Heart left ventricle (tissue), 16 donors: Measurements from ENCODE around the gene LIPC. TPM values are rescaled to one million over a fixed set of nuclear protein-coding genes. Genes with fewer than 3 reads are reported as not detected.
A peak's percentile ranks its signal among the peaks of the same experiment; 100 is the strongest.

ENCODE experiments used
- ATAC-seq, 4 donors: fragments of 200-7000 bp; cut with Tn5 transposase; one replicate each; pipeline ENCODE4 v1.9.1; 2020 to 2022; ENCODE audit warnings: moderate library complexity in 4 of 4, mild to moderate bottlenecking in 3 of 4, moderate number of reproducible peaks in 1 of 4
- DNase-seq, 5 donors: peaks; one replicate each; pipeline ENCODE4 v3.0.0-alpha.2; 2020
- H3K27ac ChIP-seq, 12 donors: fragments of 200-600 bp; sonication (generic) in 4 of 12; one replicate each; pipeline versions ENCODE4 v1.5.0 to v1.8.0; 2016 to 2022; ENCODE audit warnings: mild to moderate bottlenecking in 2 of 12
- H3K27me3 ChIP-seq, 9 donors: fragments of 200-600 bp; sonication (generic) in 2 of 9; one replicate each; pipeline versions ENCODE4 v1.5.1 to v1.8.0; 2016 to 2022; ENCODE audit warnings: mild to moderate bottlenecking in 3 of 9
- H3K36me3 ChIP-seq, 9 donors: fragments of 200-600 bp; sonication (generic) in 2 of 9; one replicate each; pipeline versions ENCODE4 v1.5.0 to v1.8.0; 2018 to 2022; ENCODE audit warnings: mild to moderate bottlenecking in 2 of 9
- H3K4me1 ChIP-seq, 12 donors: fragments of 200-600 bp; sonication (generic) in 4 of 12; one replicate each; pipeline versions ENCODE4 v1.5.0 to v1.8.0; 2016 to 2022; ENCODE audit warnings: mild to moderate bottlenecking in 3 of 12
- H3K4me3 ChIP-seq, 12 donors: fragments of 200-600 bp; sonication (generic) in 4 of 12; one replicate each; pipeline versions ENCODE4 v1.5.0 to v1.8.0; 2017 to 2022; ENCODE audit warnings: mild to moderate bottlenecking in 9 of 12, moderate library complexity in 4 of 12
- H3K9me3 ChIP-seq, 12 donors: fragments of 200-600 bp; sonication (generic) in 4 of 12; one replicate each; pipeline versions ENCODE4 v1.5.0 to v1.8.0; 2016 to 2022; ENCODE audit warnings: mild to moderate bottlenecking in 1 of 12
- CTCF ChIP-seq, 12 donors: fragments of 200-600 bp; sonication (generic) in 4 of 12; IDR thresholded peaks; one replicate each; pipeline versions ENCODE4 v1.5.0 to v1.8.0; 2018 to 2022; ENCODE audit warnings: antibody characterized with exemption in 12 of 12, mild to moderate bottlenecking in 5 of 12
- POLR2A ChIP-seq, 2 donors: fragments of 450-650 bp; IDR thresholded peaks; one replicate each; pipeline ENCODE4 v1.6.1; 2017; ENCODE audit warnings: antibody characterized with exemption in 2 of 2, mild to moderate bottlenecking in 2 of 2, moderate library complexity in 2 of 2
- WGBS, 4 donors: extraction: QIAGEN DNeasy Blood & Tissue Kit in 2 of 4; methylation state at CpG; one replicate each; pipeline versions ENCODE4 v1.1.5 to v1.1.7; 2013 to 2018; 5-methylcytosine and 5-hydroxymethylcytosine counted together
- intact Hi-C, 10 donors: fragments of 100-400 bp; cut with DNase I; formaldehyde crosslinking; loops; one replicate each; pipeline versions ENCODE4 v1.11.1 to v1.14.2; 2022
- polyA plus RNA-seq, 2 donors: library from polyadenylated mRNA; stranded (reverse); fragments of 200-250 nt; gene quantifications; one replicate each; pipeline ENCODE4 v1.2.3, GENCODE V29; 2013
- total RNA-seq, 9 donors: library from RNA; depleted of rRNA in 2 of 9; stranded (reverse); fragments of >200 nt in 2 of 9; fragmentation: NEBNext Ultra II Directional in 3 of 9; extraction: Animal tissue kit (Norgen Biotek cat#: 25700) in 3 of 9; gene quantifications; one replicate each; pipeline versions ENCODE4 v1.1.0 to v1.2.4, GENCODE V29; 2016 to 2023
- donor health status: ischemic (EF 13 %, LVEDD 7.1; RV severe dilation, severe dysfunction).
- donor health status: healthy with polysubstance abuse.
- donor health status: DM: no; HTN: yes; CAD: no.
- donor health status: DM: no; HTN: no; CAD: no.
- donor health status: ischemic (EF 25% LVEDD 6.9; RV normal size, moderate dysfunction).
- donor health status: ischemic (EF 25% LVEDD 5.7; RV mildly dilated, moderate dysfunction).
- donor health status: healthy.
- donor health status: DM: yes; HTN: yes; CAD: no.
- donor health status: ischemic (EF 35%, LVEDD 5.7; RV mildly dilated, moderate dysfunction).
- donor health status: nonischemic (EF 11% LVEDD 7.7; RV severe dilation, severe dysfunction).
- donor health status: DM: yes; HTN: yes; CAD: no.
- donor health status: PGD.
- donor health status: ischemic (EF 29% LVEDD 5.4; RV normal size, mild dysfunction).
- donor health status: nonischemic (EF 23%, LVEDD 6.1; RV moderate dilation, normal function).

Gene LIPC
- total and polyA plus RNA-seq, 11 donors = 0.10 to 1.4 (median 0.55) TPM; not detected in 1

GRCh38 chr15:58436552-58436951, 4.8 kb downstream of the LIPC start:
- no peak overlapping the region for H3K27ac ChIP-seq
- H3K9me3 ChIP-seq = no peaks in the 10 kb centered on the region
- TF ChIP-seq CTCF (IDR thresholded peaks at IDR 0.05) (no peak), POLR2A (IDR thresholded peaks at IDR 0.05) (no peak)
- no peak overlapping the region for H3K4me3 ChIP-seq
- no peaks in the 10 kb centered on the region for H3K27me3 ChIP-seq
- H3K36me3 ChIP-seq = no peaks in the 10 kb centered on the region
- WGBS, 4 donors = 80 to 99% (median 97%) methylated on average over 4 of the region's 4 CpGs
- intact Hi-C loops = loop anchor here in 5 of 10 donors (5.0 to 10.0 kb wide), 3 partner anchors 88 to 162 kb away; no protein-coding TSS in a partner anchor
- ATAC-seq (no peak), DNase-seq (no peak)
- peaks cover 3 to 52% (median 30%) of the 10 kb centered on the region in 12 donors for H3K4me1 ChIP-seq

- Histone ChIP-seq H3K9me3 (no peaks in the 10 kb centered on the region), H3K27me3 (no peaks in the 10 kb centered on the region), H3K4me3 (no peak overlapping the region), H3K27ac (no peak overlapping the region), H3K36me3 (no peaks in the 10 kb centered on the region), H3K4me1 (peaks cover 5 to 57% (median 37%) of the 10 kb centered on the region in 12 donors)
- DNase-seq = no peak
- no peak for ATAC-seq
- TF ChIP-seq POLR2A (IDR thresholded peaks at IDR 0.05) = no peak
- TF ChIP-seq CTCF (IDR thresholded peaks at IDR 0.05) = no peak
- 92 to 98% (median 96%) methylated on average over 9 of the region's 9 CpGs for WGBS, 4 donors
- intact Hi-C loops = loop anchor here in 5 of 10 donors (5.0 to 10.0 kb wide), 3 partner anchors 87 to 163 kb away; no protein-coding TSS in a partner anchor
Observed at GRCh38 chr15:58437531-58438105, 5.8 kb downstream of the LIPC start.

GRCh38 chr15:58438111-58438510, 6.3 kb downstream of the LIPC start:
- no peaks in the 10 kb centered on the region for H3K36me3 ChIP-seq
- WGBS, 4 donors = 90 to 98% (median 95%) methylated on average over 2 to 9 of the region's 9 CpGs
- no peaks in the 10 kb centered on the region for H3K9me3 ChIP-seq
- ATAC-seq (no peak), DNase-seq (no peak)
- H3K4me3 ChIP-seq = no peak overlapping the region
- intact Hi-C loops = loop anchor here in 5 of 10 donors (5.0 to 10.0 kb wide), 3 partner anchors 87 to 163 kb away; no protein-coding TSS in a partner anchor
- H3K27me3 ChIP-seq = no peaks in the 10 kb centered on the region
- peak overlapping the region in 1 of 12 donors; percentile 86 for H3K27ac ChIP-seq
- H3K4me1 ChIP-seq = peaks cover 5 to 56% (median 37%) of the 10 kb centered on the region in 12 donors
- no peak for TF ChIP-seq POLR2A (IDR thresholded peaks at IDR 0.05)
- no peak for TF ChIP-seq CTCF (IDR thresholded peaks at IDR 0.05)

- Histone ChIP-seq H3K27me3 (no peaks in the 10 kb centered on the region), H3K4me3 (no peak overlapping the region), H3K27ac (peak overlapping the region in 10 of 12 donors; percentile 25 to 88 (median 85)), H3K36me3 (no peaks in the 10 kb centered on the region), H3K4me1 (peaks cover 5 to 48% (median 37%) of the 10 kb centered on the region in 12 donors), H3K9me3 (no peaks in the 10 kb centered on the region)
- intact Hi-C loops = loop anchor here in 5 of 10 donors (5.0 to 10.0 kb wide), 3 partner anchors 86 to 164 kb away; no protein-coding TSS in a partner anchor
- 52 to 60% (median 55%) methylated on average over 7 of the region's 7 CpGs for WGBS, 4 donors
- DNase-seq = peak in 4 of 5 donors; percentile 47 to 70 (median 66)
- peak; percentile 72 to 86 (median 76) for ATAC-seq
- peak in 9 of 12 donors; percentile 10 to 53 (median 34) for TF ChIP-seq CTCF (IDR thresholded peaks at IDR 0.05)
- TF ChIP-seq POLR2A (IDR thresholded peaks at IDR 0.05) = no peak
Observed at GRCh38 chr15:58438956-58439355, 7.2 kb downstream of the LIPC start.
